Parathyroid adenoma (tissue), 2 donors: Measurements from ENCODE around the gene MYCBP2.

Experiments used
- H2AFZ ChIP-seq: fragments of 300-600 bp; sonication (generic); one replicate; pipeline ENCODE4 v1.7.0; 2017; ENCODE audit warnings: antibody characterized with exemption, mild to moderate bottlenecking
- H3K27ac ChIP-seq: fragments of 300-600 bp; sonication (generic); one replicate; pipeline ENCODE4 v1.7.0; 2017
- H3K27me3 ChIP-seq: fragments of 300-600 bp; sonication (generic); one replicate; pipeline ENCODE4 v1.7.0; 2017; ENCODE audit warnings: low read length; ENCODE audit not compliant: control insufficient read depth, insufficient read depth
- H3K36me3 ChIP-seq: fragments of 300-600 bp; sonication (generic); one replicate; pipeline ENCODE4 v1.7.0; 2017; ENCODE audit warnings: low read length; ENCODE audit not compliant: control insufficient read depth, insufficient read depth
- H3K4me1 ChIP-seq: fragments of 300-600 bp; sonication (generic); one replicate; pipeline ENCODE4 v1.7.0; 2017; ENCODE audit warnings: control low read depth
- H3K4me2 ChIP-seq: fragments of 300-600 bp; sonication (generic); one replicate; pipeline ENCODE4 v1.7.0; 2017; ENCODE audit warnings: low read length
- H3K4me3 ChIP-seq: fragments of 300-600 bp; sonication (generic); one replicate; pipeline ENCODE4 v1.7.0; 2017; ENCODE audit warnings: low read depth, low read length
- H3K79me2 ChIP-seq: fragments of 300-600 bp; sonication (generic); one replicate; pipeline ENCODE4 v1.7.0; 2017; ENCODE audit warnings: control low read depth
- H3K9ac ChIP-seq: fragments of 300-600 bp; sonication (generic); one replicate; pipeline ENCODE4 v1.7.0; 2017; ENCODE audit warnings: mild to moderate bottlenecking
- H3K9me3 ChIP-seq: fragments of 300-600 bp; sonication (generic); one replicate; pipeline ENCODE4 v1.7.0; 2017; ENCODE audit warnings: low read length; ENCODE audit not compliant: control insufficient read depth
- TF ChIP-seq, protein P1 (sequence below): fragments of 300-600 bp; sonication (generic); IDR thresholded peaks from one replicate; pipeline ENCODE4 v1.7.0; 2017; ENCODE audit warnings: antibody characterized with exemption, mild to moderate bottlenecking
- donor health status: primary hyperparathyroidism.

The MYCBP2 gene

DNA sequence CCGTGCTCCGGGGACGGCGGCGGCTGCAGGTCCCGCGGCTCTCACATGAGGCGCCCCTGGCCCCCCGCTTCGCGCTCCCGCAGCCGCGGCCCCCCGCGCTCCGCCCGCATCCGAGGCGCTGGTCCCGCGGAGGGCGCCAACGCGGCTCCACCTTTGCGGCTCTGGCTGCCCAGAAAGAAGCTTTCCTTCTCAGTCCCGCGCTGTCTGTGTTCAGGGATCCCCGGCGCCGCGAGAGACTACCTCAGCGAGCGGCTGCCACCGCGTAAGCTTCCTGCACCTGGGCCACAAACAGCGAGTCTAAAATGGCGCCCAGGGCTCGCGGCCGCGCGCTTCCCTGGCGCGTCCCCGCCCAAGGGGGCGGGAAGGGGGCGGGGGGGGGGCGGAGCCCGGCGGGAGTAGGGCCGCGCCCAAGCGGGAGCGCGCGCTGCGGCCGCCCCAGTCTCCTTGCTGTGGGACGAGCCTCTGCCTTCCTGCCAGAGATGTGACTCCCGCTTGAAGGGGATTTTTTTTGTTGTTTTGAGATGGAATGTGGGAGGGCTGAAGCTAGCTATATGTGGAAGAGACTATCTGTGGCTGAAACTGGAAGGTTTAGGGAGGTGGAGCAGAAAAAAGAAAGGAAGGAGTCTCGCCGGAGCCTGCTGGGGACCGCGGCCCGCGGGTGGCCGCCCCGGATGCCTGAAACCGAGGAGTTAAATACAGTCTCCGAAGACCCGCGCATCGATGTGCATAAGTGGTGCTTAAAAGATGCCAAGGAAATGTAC is 299.9 kb downstream of the MYCBP2 start, which contains the start of gene FBXL3:
FBXL3 (minus strand) TSS at position 299 of the 761 bp plus-strand sequence. CDS start 5,299 bp downstream, outside the sequence.
- Histone ChIP-seq H3K79me2 (peaks cover 12% of the 10 kb centered on the region), H3K27me3 (no peaks in the 10 kb centered on the region), H3K4me3 (peak within 1 kb of the TSS; percentile 91), H3K4me2 (peak within 1 kb of the TSS; percentile 87), H3K4me1 (no peaks in the 10 kb centered on the region), H3K9me3 (no peaks in the 10 kb centered on the region), H2AFZ (peak within 1 kb of the TSS; percentile 96), H3K36me3 (no peaks in the 10 kb centered on the region), H3K27ac (peak within 1 kb of the TSS; percentile 90), H3K9ac (peak within 1 kb of the TSS; percentile 91)
- TF ChIP-seq, protein P1, sequence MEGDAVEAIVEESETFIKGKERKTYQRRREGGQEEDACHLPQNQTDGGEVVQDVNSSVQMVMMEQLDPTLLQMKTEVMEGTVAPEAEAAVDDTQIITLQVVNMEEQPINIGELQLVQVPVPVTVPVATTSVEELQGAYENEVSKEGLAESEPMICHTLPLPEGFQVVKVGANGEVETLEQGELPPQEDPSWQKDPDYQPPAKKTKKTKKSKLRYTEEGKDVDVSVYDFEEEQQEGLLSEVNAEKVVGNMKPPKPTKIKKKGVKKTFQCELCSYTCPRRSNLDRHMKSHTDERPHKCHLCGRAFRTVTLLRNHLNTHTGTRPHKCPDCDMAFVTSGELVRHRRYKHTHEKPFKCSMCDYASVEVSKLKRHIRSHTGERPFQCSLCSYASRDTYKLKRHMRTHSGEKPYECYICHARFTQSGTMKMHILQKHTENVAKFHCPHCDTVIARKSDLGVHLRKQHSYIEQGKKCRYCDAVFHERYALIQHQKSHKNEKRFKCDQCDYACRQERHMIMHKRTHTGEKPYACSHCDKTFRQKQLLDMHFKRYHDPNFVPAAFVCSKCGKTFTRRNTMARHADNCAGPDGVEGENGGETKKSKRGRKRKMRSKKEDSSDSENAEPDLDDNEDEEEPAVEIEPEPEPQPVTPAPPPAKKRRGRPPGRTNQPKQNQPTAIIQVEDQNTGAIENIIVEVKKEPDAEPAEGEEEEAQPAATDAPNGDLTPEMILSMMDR = no peak

DNA sequence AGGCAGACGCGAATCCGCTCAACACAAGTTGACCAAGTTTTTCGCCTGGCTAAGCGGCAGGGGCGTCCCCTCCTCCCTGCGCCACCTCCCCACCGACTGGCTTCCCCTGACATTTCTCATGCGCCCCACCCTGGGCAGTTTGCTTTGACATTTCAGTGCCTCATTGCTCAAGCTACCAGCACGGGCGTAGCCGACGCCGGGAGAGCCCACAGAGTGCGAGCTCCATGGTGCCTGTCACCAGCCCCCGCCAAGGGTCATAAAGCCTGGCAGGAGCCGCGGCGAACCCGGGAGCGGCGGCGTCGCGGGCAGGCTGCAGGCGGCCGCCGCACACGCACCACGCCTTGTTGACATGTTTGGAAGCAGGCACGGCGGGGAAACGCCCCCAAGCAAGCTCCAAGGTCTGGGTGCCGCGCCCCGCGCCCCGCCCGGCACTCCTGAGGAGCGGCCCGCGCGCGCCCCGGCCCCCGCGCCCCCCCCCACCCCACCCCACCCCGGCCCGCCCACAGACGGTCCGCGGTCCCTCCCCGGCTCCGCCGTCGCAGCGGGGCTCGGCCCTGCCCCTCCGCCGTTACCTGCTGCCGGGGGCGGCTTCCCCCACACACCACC is 300.5 kb downstream of the MYCBP2 start:
- Histone ChIP-seq H3K9me3 (no peaks in the 10 kb centered on the region), H3K79me2 (peaks cover 12% of the 10 kb centered on the region), H2AFZ (peak overlapping the region; percentile 96), H3K27ac (peak overlapping the region; percentile 90), H3K9ac (peak overlapping the region; percentile 91), H3K4me2 (peak overlapping the region; percentile 87), H3K36me3 (no peaks in the 10 kb centered on the region), H3K4me1 (no peaks in the 10 kb centered on the region), H3K4me3 (peak overlapping the region; percentile 91), H3K27me3 (no peaks in the 10 kb centered on the region)
- TF ChIP-seq, protein P1 = no peak

DNA sequence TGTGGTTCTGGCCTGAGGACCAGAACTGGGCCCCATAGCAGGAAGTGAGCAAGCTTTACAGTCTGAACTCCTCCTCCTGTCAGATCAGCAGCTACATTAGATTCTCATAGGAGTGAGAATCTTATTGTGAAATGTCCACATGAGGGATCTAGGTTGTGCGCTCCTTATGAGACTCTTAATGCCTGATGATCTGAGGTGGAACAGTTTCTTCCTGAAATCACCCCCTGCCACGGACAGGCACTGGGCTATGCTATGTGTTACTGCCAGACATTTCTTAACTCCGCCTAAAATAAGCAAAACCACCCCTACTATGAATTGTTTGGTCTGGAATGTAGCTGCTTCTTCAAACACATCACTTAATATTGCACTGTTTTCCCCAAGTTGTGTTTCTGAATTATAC is 304.6 kb downstream of the MYCBP2 start:
- no peaks in the 10 kb centered on the region for H3K4me1 ChIP-seq
- H3K9me3 ChIP-seq = no peaks in the 10 kb centered on the region
- no peak overlapping the region for H3K4me3 ChIP-seq
- H3K27me3 ChIP-seq = no peaks in the 10 kb centered on the region
- H3K79me2 ChIP-seq = peaks cover 16% of the 10 kb centered on the region
- no peak overlapping the region for H3K9ac ChIP-seq
- H3K27ac ChIP-seq = no peak overlapping the region
- peaks cover under 1% of the 10 kb centered on the region for H3K36me3 ChIP-seq
- no peak overlapping the region for H3K4me2 ChIP-seq
- no peak overlapping the region for H2AFZ ChIP-seq
- TF ChIP-seq, protein P1 = no peak

DNA sequence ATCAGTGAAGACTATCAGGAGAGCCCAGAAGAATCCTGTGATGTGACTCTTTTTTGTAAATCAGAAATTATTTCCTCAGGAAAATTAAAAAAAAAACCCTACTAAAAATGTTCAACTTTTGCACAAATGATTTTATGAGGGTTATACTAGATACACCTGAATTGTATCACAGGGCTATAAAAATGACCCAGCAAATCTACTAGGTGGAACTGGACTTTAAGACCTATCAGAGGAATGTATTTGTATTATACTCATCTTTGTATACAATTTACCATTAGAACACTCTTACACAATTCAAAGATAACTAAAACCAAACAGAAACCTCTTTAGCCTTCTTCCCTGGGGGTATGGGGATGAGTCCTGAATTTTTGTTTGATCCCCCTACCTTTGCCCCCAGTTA is 307.1 kb downstream of the MYCBP2 start:
- no peaks in the 10 kb centered on the region for H3K9me3 ChIP-seq
- H3K36me3 ChIP-seq = peaks cover 3% of the 10 kb centered on the region
- no peak overlapping the region for H2AFZ ChIP-seq
- no peaks in the 10 kb centered on the region for H3K27me3 ChIP-seq
- H3K4me1 ChIP-seq = no peaks in the 10 kb centered on the region
- H3K27ac ChIP-seq = no peak overlapping the region
- TF ChIP-seq, protein P1 = no peak
- no peak overlapping the region for H3K9ac ChIP-seq
- H3K4me2 ChIP-seq = no peak overlapping the region
- H3K79me2 ChIP-seq = peaks cover 8% of the 10 kb centered on the region
- H3K4me3 ChIP-seq = no peak overlapping the region
